HG02938 (cell line): ENCODE data around the gene EHMT2.
A peak's percentile ranks its signal among the peaks of the same experiment; 100 is the strongest.
"Not testable (repeated sequence)": the region's sequence is repeated elsewhere in the genome, so short reads cannot be mapped to it uniquely, and the experiment has no call there.

ENCODE experiments used
- ATAC-seq: cut with Tn5 transposase; IDR thresholded peaks from one replicate; pipeline ENCODE4 v1.9.1; 2021; ENCODE audit warnings: mild to moderate bottlenecking, moderate library complexity; ENCODE audit not compliant: unreplicated experiment

The EHMT2 gene

DNA sequence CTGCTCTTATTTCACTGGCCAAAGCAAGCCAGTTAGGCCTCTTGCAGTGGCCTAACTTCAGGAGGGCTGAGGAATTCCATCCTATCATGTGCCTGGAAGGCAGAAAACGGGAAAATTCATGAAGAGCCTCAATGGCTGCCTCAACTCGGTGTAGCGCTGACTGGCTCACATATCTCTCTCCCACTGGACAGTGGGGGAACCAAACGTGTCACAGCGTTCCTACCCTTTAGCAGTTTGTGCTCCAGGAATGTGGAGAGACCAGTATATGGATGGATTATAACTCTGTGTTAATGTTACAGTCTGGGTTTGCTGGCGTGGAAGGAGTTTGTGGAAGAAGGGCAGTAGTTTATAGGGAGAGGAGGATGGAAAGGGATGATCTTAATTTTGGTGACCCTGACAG lies 18.3 kb upstream of the EHMT2 start:
- ATAC-seq: no peak

DNA sequence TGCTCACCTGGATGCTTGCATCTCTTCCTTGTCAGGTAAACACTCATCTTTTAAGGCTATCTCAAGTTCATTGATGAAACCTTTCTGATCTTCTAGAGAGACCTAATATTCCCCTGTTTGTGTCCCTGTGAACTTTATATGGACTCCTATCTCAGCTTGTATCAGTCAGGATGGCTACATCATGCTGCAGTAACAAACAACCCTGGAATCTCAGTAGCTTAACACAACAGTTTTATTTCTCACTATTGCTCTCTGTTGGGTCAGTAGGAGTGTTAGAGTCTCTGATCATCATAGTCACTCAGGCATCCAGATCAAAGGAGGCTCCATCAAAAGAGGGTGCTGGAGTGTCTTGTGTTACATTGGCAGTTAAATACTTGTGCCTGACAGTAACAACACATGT lies 17.9 kb upstream of the EHMT2 start:
- no peak for ATAC-seq

DNA sequence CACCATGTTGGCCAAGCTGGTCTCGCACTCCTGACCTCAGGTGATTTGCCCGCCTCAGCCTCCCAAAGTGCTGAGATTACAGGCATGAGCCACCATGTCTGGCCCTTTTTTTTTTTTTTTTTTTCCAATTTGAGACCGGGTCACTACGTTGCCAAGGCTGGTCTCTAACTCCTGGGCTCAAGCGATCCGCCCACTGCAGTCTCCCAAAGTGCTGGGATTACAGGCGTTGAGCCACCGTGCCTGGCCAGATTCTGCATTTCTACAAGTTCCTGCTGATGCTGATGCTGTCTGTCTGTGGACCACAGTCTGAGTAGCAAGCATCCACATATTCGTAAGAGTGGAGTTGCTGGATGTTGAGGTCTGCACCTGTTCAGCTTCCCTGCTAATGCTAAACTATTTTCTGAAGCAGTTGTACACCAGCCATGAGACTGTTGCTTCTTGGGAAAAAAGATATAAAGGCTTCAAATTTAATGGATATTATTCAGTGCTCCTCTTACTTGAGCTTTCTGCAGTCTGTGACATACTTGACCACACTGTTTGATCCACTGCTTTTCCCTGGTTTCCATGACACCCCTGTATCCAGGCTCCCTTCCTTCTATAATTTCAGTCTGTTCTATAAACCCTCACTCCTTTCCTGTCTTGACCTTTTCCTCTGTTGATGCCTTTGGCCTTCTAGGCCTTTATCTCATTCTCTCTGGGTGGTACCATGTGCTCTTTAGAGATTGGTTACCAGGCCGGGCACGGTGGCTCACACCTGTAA lies 14.5 kb upstream of the EHMT2 start:
- no peak for ATAC-seq

DNA sequence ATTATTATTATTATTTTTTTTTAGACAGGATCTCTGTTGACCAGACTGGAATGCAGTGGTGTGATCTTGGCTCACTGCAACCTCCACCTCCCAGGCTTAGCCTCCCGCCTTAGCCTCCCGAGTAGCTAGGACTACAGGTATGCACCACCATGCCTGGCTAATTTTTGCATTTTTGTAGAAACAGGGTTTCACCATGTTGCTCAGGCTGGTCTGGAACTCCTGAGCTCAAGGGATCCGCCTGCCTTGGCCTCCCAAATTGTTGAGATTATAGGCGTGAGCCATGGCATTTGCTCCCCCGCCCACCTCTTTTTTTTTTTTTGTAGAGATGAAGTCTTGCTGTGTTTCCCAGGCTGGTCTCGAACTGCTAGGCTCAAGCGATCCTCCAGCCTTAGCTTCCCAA lies 11.8 kb upstream of the EHMT2 start:
- not testable (repeated sequence) for ATAC-seq

DNA sequence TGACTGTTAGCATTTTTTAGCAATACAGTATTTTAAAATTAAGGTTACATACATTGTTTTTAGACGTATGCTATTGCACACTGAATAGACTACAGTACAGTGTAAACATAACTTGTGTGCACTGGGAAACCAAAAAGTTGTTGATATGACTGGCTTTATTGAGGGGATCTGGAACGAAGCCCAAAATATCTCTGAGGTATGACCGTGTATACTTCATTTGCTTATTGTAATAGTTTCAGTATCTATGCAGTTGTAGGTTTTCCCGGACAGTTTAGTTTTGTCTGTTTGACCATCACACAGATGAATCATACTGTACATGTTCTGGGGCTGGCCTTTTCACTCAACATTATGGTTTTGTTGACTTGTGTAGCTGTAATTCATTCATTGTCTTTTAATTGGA lies 11.3 kb upstream of the EHMT2 start:
- ATAC-seq: peak; percentile 88

DNA sequence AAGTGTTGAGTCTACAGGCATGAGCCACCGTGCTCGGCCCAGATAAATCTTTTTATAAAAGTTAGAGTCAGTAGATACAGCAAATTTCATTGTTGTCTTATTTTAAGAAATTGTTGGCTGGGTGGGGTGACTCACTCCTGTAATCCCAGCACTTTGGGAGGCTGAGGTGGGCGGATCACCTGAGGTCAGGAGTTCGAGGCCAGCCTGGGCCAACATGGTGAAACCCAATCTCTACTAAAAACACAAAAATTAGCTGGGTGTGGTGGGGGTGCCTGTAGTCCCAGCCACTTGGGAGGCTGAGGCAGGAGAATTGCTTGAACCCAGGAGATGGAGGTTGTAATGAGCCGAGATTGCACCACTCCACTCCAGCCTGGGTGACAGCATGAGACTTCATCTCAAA lies 10.8 kb upstream of the EHMT2 start:
- not testable (repeated sequence) for ATAC-seq

DNA sequence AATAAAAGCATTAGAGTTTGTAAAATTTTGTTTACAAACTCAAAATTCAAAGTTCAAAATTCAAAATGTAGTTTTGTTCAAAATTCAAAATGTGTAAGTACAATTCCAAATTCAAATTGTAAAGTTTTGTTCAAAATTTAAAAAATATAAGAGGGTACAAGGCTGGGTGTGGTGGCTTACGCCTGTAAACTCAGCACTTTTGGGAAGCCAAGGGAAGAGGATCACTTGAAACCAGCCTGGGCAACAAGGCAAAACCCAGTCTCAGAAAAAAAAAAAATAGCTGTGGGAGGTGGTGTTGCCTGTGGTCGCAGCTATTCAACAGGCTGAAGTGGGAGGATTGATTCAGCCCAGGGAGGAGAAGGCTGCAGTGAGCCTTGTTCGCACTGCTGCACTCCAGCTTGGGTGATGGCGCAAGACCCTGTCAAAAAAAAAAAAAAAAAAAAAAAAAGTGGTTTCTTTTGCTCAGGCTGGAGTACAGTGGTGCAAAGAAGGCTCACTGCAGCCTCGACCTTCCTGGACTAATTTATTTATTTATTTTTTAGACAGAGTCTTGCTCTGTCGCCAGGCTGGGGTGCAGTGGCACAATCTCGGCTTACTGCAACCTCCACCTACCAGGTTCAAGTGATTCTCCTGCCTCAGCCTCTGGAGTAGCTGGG lies 9.8 kb upstream of the EHMT2 start:
- no peak for ATAC-seq

DNA sequence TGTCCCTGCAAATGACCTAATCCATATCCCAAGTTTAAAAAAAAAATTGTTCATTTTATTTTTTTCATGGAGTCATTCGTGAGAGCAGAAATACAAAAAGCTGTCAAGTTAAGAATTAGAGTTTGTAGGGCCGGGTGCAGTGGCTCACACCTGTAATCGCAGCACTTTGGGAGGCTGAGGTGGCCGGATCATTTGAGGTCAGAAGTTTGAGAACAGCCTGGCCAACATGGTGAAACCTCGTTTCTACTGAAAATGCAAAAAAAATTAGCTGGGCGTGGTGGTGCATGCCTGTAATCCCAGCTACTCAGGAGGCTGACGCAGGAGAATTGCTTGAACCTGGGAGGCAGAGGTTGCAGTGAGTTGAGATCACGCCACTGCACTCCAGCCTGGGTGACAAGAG lies 9.2 kb upstream of the EHMT2 start:
- not testable (repeated sequence) for ATAC-seq

DNA sequence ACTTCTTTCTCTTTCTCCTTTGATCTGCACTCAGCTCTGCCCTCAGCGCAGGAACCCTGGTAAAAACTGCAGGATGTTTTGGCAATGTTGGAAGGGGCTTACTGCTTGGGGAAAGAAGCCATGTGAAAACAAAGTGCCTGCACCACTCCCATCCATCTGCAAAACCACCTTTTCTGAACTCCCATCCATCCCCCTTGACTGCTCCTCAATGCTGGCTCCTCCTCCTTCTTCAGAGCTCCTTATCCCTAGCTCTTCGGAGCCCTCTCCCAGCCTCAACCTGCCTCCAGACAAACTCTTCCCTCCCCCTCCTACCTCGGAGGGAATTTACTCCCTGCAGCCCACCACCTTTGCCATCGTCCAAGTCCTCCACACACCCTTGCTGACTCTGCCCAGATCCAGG lies 8.6 kb upstream of the EHMT2 start:
- ATAC-seq: no peak

DNA sequence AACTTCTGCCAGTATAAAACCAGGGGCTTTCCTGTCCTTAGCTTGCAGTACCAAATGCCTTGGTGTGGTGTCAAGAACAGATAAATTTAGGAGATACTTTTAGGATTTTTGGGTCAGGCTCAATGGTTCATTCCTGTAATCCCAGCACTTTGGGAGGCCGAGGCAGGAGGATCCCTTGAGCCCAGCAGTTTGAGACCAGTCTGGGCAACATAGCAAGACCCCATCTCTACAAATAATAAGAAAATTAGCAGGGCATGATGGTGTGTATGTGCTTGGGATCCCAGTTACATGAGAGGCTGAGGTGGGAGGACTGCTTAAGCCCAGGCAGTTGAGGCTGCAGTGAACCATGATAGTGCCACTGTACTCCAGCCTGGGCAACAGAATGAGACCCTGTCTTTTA lies 7.5 kb upstream of the EHMT2 start:
- no peak for ATAC-seq

DNA sequence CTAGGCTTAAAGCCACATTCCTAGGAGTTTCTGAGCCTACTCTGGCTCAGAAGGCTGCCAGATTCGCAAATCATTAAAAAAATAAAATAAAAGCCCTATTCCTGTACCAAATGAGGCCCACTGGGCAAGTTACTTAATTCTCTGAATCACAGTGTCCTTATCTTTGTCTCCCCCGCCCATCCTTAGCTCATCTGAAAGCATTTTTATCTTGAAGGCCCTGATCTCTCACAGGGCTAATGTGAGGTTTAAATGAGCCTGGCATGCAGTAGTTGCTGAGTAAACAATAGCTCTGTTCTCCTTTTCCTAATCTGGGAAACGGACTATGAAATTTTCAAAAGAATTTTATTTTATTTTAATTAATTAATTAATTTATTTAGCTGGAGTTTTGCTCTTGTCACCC lies 6.5 kb upstream of the EHMT2 start:
- no peak for ATAC-seq

DNA sequence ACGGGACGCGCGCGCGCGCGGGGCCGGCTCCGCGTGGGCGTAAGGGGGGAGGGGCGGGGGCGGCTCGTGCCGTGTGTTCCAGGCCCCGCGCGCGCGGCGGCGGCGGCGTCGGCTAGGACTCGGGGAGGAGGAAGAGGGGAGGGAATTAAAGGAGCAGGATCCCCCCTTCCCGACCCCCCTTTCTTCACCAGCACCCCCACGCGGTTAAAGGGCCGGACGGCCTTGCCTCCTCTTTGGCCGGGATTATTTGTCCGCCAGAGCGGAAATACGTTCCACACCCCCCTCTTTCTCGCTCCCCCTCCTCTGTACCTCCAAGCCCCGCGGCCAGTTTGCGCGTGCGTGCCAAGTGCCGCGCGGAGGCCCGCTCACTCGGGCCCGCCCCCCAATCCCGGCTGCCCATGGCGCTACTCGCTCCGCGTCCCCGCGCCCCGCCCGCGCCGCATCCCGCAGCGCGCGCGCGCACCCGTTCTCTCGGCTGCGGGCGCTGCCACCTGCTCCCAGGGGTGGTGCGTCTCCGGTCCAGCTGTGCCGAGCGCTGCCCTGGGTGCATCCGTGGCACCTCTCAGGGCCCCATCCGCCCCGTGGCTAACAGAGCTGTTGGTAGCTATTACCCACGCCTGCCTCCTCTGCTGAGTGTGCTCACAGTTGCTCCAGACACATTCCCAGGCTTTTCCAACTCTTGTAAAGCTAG lies 4.6 kb upstream of the EHMT2 start, which contains the start of gene ZBTB12:
Gene ZBTB12, minus strand, starts transcription at position 134 of the 691 bp plus-strand sequence. CDS start 781 bp downstream, outside the sequence.
- ATAC-seq: no peak

DNA sequence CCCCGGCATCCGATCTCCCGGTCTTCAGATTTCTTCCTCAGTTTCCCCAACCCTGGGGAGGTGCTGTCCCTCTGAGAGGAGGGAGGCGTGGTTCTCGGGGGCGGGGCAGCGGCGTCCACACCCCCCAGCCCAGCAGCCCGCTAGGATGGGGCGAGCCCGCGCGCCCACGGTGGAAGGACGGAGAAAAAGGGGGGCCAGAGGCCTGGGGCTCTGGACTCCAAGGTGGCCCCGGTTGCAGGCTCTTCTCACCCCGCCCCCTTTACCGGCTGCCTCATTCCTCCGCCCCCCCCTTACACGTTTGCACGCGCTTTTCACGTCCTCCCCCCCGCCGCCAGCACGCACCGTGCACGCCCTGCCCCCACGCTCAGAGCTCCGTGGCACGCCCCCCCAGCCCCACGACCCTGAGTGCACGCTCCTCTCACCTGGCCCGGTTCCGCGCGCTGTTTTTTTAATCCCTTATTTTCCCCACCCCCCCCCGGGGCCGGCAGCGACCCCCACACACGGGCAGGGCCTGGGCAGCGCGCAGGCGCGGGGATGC lies 4.0 kb upstream of the EHMT2 start:
- ATAC-seq: no peak

DNA sequence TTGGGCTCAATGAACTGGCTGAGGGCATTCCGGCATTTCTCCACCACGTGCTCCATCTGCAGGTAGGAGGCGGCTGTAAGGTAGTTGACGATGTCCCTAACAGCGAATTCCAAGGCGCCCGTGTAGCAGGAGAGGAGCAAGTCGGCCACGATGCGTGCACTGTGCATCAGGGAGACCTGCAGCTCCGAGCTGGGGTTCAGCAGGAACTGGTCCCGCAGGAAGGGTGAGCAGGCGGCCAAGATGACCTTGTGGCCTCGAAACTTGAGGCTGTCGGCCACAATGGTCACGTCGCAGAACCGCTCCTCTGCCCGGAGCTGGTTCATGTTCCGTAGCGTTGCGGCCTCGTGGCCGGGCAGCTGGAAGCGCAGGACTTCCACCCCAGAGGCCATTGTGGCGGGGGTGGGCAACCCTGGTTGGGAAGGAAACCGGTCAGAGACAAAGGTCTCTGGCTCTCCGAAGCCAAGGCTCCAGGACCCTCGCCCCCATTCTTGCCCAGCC lies 3.5 kb upstream of the EHMT2 start:
- no peak for ATAC-seq

DNA sequence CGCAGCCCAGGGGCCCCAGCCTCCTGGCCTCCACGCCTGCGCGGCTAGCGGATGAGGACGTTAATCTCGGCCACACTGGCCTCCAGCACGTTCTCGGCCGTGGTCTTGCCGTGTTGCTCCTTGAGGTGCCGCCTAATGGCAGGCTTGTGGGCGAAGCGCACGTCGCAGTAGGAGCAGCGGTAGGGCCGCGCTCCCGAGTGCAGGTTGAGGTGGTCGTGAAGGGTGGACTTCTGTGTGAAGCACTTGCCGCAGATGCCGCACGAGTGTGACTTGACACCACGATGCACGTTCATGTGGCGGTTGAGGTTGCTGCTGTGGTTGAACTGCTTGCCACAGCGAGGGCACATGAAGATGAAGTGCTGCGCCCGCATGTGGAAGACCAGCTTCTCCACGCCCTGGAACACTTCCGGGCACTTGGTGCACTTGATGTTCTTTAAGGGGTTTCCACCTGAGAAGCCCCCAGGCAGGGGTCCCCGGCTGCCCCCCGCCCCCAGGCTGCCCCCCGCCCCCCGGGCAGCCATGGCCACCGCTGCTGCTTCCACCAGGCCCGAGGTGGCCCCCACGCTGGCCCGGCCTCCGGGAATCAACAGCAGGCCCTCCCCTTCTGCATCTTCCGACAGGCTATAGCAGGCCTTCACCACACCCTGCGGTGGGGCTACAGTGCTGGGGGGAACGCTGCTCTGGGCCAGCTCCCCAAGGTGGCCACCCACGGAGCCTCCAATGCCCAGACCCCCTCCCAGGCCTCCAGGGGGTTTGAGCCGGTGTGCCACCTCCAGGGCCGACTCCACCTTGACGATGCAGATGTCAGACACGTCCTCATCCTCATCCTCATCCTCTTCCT lies 2.6 kb upstream of the EHMT2 start:
- no peak for ATAC-seq

DNA sequence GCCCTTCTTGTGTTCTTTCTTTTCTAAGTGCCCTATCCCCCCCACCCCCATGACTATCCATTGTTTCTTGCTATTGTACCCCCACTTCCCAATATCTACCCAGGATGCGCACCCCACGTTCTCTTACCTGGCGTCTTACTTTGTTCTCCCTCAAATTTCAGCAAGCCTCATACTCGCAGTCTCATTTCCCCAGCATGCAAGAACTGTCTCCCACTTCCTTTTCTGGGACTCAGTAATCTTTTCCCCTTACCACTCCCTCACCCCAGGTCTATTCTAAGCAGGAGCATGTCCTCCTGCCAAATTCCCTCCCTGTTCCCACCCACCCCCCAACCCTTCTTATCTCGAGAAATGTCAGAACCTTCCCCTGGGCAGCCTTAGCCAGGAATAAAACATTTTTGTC lies 1.7 kb upstream of the EHMT2 start:
- ATAC-seq: no peak

DNA sequence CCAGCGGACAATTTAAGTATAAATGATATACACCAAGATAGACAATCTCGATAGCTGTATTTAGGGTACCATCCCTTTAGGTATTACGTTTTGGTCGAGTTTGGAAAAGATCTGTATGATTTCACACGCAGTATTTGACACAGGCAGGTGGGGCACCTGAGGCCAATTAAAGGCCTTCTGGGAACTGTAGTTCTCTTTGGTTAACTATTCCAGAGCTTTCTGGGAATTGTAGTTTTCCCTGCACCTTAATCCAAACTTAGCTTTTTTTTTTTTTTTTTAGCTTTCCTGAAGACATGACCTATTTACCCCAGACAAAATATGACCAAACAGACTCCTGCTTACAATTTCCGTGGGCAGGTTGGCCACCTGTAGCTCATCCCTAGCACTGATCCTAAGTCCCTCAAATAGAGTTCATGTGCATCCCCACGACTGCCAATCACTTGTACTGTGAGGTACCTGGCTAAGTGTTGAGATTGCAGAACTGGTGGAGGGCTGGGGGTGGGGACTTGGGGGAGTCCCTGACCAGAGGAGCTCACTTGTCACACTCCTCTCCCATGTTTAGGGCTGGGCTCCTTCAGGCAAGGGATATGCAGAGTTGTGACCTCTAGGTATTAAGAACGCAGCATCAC lies 999 bp upstream of the EHMT2 start:
- no peak for ATAC-seq

DNA sequence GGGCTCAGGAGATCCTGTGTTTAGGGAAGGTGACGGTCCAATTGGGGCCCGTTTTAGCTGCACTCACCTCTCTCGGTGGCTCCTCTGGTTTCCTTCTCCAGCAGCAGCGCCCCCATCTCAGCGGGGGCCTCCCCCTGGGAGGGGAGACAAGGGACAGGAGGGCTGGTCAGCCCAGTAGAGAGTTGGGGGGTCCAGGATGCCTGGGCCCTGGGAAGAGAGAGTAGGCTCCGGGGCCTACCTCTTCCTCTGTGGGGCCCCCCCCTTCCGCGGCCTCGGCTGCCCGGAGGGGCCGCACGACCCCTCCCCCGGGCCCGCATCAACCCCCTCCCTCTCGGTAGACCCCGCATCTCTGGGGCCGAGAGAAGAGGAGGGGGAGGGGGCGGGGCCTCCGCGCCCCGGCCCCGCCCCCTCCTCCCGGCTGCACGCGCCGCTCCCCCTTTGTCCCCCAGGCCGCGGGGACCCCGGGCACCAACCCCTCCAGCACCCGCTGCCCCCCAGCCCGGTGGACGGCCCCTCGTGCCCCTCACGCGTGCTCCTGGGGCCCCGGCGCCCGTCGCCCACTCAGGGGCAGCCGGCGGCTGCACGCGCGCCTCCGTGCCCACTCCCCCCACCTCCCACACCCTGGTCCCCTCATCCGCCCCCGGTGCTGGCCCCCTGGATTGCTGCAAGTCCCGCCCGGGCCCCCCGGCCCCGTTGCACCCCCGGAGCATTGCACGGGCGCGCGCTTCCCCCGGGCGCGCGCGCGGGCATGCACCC lies 464 bp downstream of the EHMT2 start:
- no peak for ATAC-seq

DNA sequence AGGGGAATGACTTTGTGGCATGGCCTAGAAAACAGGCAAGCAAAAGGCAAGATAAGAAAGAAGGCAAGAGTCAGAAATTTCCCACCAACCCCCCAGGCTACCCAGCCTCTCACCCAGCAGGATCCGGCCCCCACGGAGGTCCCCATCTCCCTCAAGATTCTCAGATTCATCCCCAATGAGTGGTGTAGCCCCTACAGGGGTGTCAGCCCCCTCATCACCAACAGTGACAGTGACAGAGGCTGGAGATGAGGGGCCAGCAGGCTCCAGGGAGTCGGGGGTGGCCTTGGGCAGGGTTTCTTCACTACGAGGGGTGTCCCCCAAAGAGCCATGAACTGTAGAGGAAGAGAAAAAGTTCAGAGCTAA lies 1.0 kb downstream of the EHMT2 start:
- ATAC-seq: no peak

DNA sequence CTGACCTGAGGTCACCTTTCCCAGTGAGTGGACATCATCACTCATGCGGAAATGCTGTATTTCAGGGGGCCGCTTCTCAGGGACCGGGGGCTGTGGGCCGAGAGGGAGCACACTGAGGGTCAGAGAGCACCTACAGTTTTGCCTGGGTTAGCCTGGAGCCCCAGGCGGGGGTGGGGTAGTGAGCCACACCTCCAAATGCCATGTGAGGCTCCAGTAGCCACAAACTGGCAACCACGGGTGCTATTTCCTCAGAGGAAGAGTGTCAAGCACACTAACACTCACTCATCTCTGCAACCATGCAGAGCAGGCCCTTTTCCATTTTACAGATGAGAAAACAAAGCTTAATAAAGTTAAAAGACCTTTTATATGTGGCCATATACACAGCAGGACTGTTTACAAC lies 4.7 kb downstream of the EHMT2 start:
- no peak for ATAC-seq
